HG03103 (cell line): ENCODE measurements around the gene IFNB1.
A peak's percentile ranks its signal among the peaks of the same experiment; 100 is the strongest.

Experiments used
- ATAC-seq: cut with Tn5 transposase; IDR thresholded peaks from one replicate; pipeline ENCODE4 v1.9.1; 2021; ENCODE audit warnings: low read depth; ENCODE audit not compliant: unreplicated experiment

The IFNB1 gene

DNA sequence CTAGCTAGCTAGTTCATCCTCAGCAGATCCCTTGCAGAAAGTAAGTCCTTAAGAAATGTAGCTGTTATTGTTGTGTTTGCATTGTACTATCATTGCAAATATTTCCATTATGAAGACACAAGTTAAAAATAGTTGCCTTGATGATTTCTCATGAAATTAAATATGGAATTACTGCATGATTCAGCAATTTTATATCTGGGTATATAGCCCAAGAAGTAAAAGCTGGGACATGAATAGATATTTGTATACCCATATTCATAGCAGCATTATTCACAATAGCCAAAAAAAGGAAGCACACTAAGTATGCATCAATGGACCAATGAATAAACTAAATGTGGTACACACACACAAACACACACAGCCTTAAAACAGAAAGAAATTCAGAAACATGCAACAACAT lies 6.8 kb downstream of the IFNB1 start:
- ATAC-seq = no peak

GRCh38 chr9:21070171-21070571 lies 7.6 kb downstream of the IFNB1 start:
- ATAC-seq = no peak

DNA sequence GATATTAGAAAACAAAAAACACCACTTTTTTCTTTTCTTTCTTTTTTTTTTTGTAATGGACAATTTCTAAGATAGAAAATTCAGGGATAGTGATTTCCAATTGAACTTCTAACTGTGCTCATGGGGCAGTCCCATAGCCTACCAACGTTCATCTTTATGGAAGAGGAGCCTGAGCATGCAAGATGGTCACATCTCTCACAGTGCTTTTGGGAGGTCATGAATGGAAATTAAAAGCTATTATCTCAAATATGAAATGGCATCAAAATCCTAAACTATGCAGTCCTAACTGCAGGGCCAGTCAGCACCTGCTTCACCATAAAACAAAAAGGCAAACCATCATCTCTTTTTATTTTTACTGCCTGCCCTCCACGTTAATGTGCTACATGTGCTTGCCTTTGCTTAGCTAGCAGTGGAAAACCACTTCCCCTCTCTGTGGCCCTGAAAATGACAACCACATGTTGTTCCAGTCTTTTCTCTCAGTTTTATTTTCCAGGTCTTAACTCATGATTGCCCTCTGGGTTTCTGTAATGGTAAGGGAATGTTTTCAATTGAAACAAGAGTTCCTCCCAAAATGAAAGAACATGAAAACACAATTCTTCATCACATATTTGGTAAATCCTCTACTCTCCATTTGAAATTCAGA lies 16.7 kb downstream of the IFNB1 start:
- ATAC-seq = peak; percentile 64

- ATAC-seq = no peak
Observed at GRCh38 chr9:21056931-21057330, 20.8 kb downstream of the IFNB1 start.

DNA sequence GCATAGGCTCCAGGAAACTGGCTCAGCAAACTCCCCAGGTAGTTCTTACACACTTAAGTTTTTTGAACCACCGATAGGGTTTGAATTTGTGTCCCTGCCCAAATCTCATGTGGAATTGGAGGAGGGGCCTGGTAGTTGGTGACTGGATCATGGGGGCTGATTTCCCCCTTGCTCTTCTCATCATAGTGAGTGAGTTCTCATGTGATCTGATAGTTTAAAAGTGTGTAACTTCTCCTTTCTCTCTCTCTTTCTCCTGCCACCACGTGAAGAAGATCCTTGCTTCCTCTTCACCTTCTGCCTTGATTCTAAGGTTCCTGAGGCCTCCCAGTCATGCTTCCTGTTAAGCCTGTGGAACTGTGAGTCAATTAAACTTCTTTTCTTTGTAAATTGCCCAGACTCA lies 23.9 kb downstream of the IFNB1 start:
- no peak for ATAC-seq

DNA sequence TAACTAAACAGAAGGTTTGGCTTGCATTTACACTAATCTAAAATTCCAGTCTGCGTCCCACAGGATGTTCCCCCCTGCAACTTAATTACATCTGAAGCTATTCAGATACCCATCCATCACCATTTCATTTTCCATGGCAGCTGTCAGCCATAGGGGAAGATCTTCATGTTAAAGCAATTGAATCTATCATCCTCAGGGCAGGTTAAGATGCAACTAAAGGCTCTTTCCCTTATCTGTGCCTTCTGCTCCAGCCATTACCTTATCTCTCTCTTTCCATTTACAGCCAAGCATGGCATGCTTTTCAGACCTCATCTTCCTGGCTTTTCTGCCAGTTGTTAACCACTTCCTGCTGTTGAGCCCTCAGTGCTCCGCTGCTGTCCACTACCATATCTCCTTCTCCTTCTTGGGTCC lies 30.5 kb downstream of the IFNB1 start:
- ATAC-seq = no peak

GRCh38 chr9:21043841-21044240 lies 33.9 kb downstream of the IFNB1 start:
- no peak for ATAC-seq

DNA sequence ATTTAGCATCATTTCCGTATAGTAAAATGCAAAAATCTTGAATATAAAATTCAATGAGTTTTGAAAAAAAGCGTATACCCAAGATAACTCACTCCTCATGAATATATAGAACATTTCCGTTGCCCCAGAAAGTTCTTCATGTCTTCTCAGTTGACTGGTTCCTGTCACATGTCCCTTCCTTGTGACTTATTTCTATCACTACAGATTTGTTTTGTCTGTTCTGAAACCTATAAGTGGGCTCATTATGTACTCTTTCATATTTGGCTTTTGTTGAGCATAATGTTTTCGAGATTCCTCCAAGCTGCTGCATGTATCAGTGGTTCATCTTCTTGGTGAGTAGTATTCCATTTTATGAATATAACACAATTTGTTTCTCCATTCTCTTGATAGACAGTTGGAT lies 35.3 kb downstream of the IFNB1 start:
- no peak for ATAC-seq

- no peak for ATAC-seq
Observed at GRCh38 chr9:21039302-21039701, 38.4 kb downstream of the IFNB1 start.

GRCh38 chr9:21037278-21037677 lies 40.5 kb downstream of the IFNB1 start:
- no peak for ATAC-seq

DNA sequence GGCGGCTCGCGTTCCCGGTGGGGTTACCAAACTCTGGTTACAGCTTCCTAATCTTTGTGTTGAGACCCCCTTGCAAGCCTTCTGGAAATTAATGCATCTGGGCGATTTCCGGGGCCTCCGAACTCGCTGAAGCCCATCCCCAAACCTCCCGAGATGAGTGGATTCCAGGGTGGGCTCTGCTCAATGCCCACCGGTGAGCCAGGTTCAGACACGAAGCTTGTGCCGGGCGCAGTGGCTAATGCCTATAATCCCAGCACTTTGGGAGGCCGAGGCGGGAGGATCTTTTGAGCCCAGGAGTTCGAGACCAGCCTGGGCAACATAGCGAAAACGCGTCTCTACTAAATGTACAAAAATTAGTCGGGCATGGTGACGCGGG lies 45.9 kb downstream of the IFNB1 start:
- no peak for ATAC-seq

- peak; percentile 57 for ATAC-seq
Observed at GRCh38 chr9:21031091-21031807, 46.5 kb downstream of the IFNB1 start, which contains the start of gene HACD4. Gene HACD4 (minus strand): TSS chr9:21031640. CDS start chr9:21031590, 50 bp downstream.

DNA sequence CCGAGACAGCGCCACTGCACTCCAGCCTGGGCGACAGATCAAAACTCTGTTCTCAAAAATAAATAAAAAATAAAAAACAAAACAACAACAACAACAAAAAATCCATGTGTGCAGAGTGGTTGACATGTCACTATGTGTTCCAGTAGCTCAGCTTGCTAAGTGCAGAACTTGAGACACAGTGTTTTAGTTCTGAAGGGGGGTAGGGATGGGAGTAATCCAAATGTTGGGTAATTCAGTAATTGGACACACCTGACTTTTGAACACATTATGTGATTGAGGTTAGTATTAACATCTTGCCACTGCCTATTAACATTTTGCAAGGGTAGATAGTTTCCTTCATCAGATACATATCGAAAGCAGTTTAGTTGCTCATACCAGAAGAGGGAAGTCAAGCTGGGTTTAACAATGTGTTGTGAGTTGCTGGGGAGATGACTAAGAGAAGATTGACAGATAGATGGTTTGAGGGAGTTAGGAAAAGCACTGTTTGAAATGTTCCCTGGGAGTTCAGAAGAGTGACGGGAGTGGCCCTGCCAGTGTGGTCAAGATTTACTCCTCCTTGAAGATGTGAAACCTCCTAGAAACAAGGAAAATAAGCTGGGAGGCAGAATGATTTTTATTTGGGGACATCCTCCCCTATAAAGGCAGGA lies 47.2 kb downstream of the IFNB1 start:
- ATAC-seq = peak; percentile 81

DNA sequence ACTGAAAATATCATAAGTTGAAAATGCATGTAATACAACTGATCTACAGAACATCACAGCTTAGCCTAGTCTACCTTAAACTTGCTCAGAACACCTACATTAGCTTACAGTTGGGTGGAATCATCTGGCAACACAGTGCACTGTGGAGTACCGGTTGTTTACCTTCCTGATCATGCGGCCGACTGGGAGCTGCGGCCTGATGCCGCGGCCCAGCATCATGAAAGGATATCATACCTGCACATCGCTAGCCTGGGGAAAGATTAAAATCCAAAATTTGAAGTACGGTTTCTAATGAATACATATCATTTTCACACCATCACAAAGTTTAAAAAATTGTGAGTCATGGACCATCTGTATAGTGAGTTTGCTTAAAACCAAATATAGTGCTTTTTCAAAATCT lies 48.1 kb downstream of the IFNB1 start:
- ATAC-seq = no peak

DNA sequence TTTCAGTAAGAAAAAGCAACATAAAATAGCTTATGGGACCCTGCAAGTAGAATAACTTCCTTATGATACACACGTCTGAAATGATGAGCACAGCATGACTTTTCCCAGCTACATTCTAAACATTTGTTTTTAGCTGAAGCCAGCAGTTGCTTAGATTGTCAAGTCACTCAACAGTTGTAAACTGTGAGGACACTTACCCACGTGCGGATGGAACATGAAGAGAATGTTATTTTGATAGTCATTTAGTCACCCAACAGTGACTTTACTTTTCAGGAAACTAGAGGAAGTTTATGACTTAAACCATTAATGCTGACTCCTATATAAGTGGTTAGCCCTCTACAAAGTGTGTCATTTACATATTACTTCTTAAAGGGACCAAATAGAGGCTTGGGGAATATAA lies 49.3 kb downstream of the IFNB1 start:
- no peak for ATAC-seq

GRCh38 chr9:21027295-21027694 lies 50.4 kb downstream of the IFNB1 start:
- no peak for ATAC-seq
